HG03060 (cell line): ENCODE measurements around the gene ABHD12.
"Not testable (repeated sequence)": the region's sequence is repeated elsewhere in the genome, so short reads cannot be mapped to it uniquely, and the experiment has no call there.

ENCODE experiments used
- ATAC-seq: cut with Tn5 transposase; IDR thresholded peaks from one replicate; pipeline ENCODE4 v1.9.1; 2021; ENCODE audit warnings: low read depth, moderate number of reproducible peaks; ENCODE audit not compliant: unreplicated experiment

Gene ABHD12

GRCh38 chr20:25324412-25324811 is 66.2 kb downstream of the ABHD12 start:
- ATAC-seq = no peak

DNA sequence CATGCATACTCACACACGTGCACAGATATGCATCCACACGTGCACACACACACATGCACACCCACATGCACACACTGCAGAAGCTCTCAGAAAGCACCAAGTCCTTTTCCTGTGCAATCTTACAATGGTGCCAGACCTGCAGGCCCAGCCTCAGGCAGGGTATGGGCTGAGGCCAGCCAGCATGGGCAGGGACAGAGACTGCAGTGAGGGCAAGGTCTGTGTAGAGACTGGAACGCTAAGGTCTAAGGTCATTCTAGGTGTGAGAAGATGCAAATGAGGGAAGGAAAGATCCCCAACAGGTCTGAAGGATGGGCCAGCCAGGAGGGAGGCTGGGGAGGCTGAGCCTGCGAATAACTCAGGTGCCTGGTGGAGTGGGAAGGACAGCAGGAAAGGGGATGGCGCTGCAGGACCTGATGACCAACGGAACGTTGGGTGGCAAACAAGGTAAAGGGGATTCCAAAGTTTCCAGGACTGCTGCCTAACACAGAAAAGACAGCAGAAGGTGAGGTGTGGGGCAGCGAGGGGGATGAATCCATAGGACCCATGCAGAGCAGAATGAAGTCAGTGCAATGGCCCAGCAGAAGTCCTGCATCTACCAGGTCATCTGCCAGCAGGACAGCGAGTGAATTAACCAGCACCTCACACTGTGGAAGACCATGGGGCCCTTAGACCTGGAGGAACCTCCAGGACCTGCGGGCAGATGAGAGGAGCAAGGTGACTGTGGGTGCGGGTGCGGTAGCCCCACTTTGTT is 67.0 kb downstream of the ABHD12 start:
- no peak for ATAC-seq

DNA sequence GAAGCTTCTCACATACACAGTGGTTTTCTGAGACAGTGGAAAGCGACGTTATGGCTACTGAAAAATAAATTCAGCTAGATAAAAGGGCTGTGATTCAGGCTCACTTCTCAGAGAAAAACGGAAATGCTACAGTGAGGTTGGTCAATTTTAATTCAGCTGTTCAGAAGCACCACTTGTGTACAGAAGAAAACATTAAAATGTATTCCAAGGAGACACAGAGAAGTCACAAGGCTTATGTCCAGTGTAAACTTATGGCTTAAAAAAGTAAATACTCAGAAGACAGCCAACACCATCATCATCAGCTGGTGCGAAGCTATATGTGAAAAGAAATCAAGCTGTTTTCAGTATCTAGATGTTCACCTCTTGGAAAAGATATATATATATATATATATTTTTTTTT is 68.6 kb downstream of the ABHD12 start:
- no peak for ATAC-seq

- ATAC-seq = no peak
These were observed 69.3 kb downstream of the ABHD12 start for GRCh38 chr20:25321262-25321831.

- ATAC-seq = no peak
These were observed 70.4 kb downstream of the ABHD12 start for GRCh38 chr20:25320035-25320800.

DNA sequence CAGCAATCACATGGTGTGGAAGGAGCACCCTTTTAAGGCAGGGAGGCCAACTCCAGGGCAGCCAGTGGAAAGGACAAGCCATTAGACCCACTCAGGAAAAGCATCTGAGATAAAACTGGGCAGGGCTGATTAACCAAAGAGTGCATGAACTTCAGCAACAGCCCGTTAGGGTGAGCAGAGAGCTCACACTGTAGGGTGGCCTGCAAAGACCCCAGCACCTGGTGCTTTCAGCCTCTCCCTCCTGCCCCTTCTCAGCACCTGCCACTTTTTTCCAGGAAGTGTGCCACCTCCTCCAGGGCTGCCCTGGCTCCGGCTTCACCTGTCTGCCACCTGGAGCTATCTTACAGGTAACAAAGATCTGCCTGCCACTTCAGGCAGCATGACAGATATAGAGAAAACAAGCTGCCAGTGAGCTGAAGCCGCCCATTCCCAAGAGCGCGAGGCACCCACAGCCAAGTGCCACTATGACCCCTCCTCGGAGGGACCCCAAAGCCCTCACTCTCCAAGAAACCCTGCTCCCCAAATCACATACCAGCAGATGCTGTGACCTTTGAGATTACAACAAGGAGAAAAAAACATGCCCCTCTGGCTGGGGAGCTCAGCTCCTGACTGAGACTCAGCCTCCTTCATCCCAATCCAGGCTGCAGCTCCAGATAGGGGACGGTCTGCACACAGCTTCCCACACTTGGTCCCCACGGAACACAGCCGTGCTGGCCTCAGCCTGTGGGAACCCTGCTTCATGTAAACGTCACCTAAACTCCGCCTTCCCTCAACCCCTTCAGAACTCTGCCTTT is 71.2 kb downstream of the ABHD12 start:
- ATAC-seq = no peak

DNA sequence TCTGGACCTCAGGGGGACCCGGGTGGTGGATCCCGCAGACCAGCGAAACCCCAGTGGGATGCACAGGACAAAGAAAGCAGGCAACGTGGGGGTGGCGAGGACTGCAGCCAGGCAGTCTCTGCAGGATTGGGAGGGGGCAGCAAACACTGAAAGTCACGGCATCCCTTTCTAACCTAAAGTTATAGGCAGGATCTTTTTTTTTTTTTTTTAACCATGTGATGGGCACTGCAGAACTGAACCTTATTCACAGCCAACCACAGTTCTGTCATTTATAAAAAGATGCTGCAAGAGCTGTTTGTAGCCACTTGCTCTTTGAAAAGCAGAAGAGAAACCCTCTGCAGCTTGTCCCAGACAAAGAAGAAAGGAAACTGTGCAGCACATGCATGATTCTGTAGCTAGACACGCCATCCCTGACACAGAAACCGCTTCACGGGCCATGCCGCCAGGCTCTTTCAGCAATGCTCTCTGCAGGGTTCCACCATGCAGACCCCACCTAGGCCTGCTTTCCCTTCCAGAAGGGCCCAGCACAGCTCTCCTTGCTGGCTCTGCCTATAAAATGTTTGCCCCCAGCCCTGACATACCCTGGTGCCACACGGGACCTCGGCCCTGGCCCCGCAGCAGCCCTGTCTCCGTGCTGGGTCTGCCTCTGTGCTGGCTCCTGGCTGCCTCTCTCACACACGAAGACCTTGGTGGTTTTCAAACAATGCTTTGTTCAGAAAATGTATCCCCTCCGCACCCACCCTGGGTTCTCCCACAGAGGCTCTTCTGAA is 72.0 kb downstream of the ABHD12 start:
- ATAC-seq = peak; percentile 88

DNA sequence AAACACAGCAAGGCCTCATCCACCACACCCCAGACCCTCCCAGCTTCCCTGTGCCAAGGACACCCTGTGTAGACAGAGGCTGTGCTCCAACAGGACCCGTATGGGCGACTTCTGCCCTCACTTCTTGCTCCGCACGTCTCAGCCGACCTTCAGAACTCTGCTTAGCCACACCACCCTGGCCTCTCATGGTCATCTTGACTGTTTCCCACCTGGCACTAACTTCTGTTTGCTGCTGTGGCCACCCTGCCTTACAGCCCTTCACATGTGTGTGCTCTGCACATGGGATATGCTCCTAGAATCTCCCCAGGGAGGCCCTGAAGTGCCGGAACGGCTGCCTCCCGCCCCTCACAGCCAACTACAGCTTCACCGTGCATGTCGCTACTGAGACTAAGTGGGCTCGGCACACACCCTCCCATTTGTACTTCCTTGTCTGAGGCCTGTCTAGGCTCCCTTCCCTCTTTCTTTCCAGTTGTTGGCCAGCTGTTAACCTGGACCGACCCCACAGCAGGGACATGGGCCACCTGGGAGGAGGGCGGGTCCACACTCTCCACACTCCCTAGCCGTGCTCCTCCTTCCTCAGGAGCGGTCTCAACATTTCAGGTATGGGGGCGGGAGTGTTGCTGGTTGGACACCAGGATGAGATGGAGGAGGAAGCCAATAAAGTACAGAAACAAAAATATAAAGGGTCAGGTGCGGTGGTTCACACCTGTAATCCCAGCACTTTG is 73.1 kb downstream of the ABHD12 start:
- no peak for ATAC-seq

GRCh38 chr20:25316506-25317190 is 74.0 kb downstream of the ABHD12 start:
- no peak for ATAC-seq

GRCh38 chr20:25315418-25316210 is 75.0 kb downstream of the ABHD12 start:
- ATAC-seq = no peak

- ATAC-seq = no peak
These were observed 75.9 kb downstream of the ABHD12 start for GRCh38 chr20:25314497-25315417.

- no peak for ATAC-seq
These were observed 77.0 kb downstream of the ABHD12 start for GRCh38 chr20:25313593-25313992.

DNA sequence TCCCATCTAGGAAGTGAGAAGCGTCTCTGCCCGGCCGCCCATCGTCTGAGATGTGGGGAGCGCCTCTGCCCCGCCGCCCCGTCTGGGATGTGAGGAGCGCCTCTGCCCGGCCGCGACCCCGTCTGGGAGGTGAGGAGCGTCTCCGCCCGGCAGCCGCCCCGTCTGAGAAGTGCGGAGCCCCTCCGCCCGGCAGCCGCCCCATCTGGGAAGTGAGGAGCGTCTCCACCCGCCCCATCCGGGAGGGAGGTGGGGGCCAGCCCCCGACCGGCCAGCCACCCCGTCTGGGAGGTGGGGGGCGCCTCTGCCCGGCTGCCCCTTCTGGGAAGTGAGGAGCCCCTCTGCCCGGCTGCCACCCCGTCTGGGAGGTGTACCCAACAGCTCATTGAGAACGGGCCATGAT is 77.9 kb downstream of the ABHD12 start:
- not testable (repeated sequence) for ATAC-seq

- no peak for ATAC-seq
These were observed 79.5 kb downstream of the ABHD12 start for GRCh38 chr20:25310921-25311728.

GRCh38 chr20:25310268-25310920 is 80.2 kb downstream of the ABHD12 start:
- peak; percentile 88 for ATAC-seq
